PC-3 (cell line): ENCODE measurements around the gene SLC26A1. TPM values are rescaled to one million over a fixed set of nuclear protein-coding genes. Genes with fewer than 3 reads are reported as not detected.

Experiments used
- ATAC-seq: fragments of 200-7000 bp; cut with Tn5 transposase; 2 replicates; pipeline ENCODE4 v1.9.1; 2020; ENCODE audit warnings: mild to moderate bottlenecking, moderate library complexity
- BruUV-seq: library from RNA; stranded (reverse); fragments of 400-500 nt; replicated peaks from 2 replicates; lab custom pipeline; 2021; lab: Mats Ljungman, UMichigan
- CTCF ChIA-PET: fragments of 300-600 bp; sonication (Branson Sonifier 250); formaldehyde crosslinking; loops from one replicate; lab custom pipeline; 2022; ENCODE audit warnings: antibody characterized with exemption; lab: Charles Lee
- POLR2A ChIA-PET: fragments of 300-600 bp; sonication (Branson Sonifier 250); formaldehyde crosslinking; loops from one replicate; lab custom pipeline; 2022; ENCODE audit warnings: antibody characterized with exemption; ENCODE audit not compliant: unreplicated experiment; lab: Charles Lee
- DNase-seq: peaks from one replicate; pipeline ENCODE4 v3.0.0-alpha.2; 2015
- H2AFZ ChIP-seq: fragments of 300-600 bp; sonication (generic); 2 replicates; pipeline ENCODE4 v1.6.0; 2016; ENCODE audit warnings: antibody characterized with exemption, low read length
- H3F3A ChIP-seq: fragments of 300-600 bp; sonication (generic); one replicate; pipeline ENCODE4 v1.6.0; 2017; ENCODE audit warnings: antibody characterized with exemption, low read length, control low read depth, mild to moderate bottlenecking; ENCODE audit not compliant: unreplicated experiment
- H3K27ac ChIP-seq: fragments of 300-600 bp; sonication (generic); 2 replicates; pipeline ENCODE4 v1.5.1; 2016; ENCODE audit warnings: mild to moderate bottlenecking, low read length
- H3K27me3 ChIP-seq: fragments of 300-600 bp; sonication (generic); 2 replicates; pipeline ENCODE4 v1.6.1; 2016; ENCODE audit warnings: low read length, mixed read lengths
- H3K36me3 ChIP-seq: fragments of 300-600 bp; sonication (generic); 2 replicates; pipeline ENCODE4 v1.6.1; 2016; ENCODE audit warnings: low read depth, mixed run types, low read length, mixed read lengths
- H3K4me1 ChIP-seq: fragments of 300-600 bp; sonication (generic); 2 replicates; pipeline ENCODE4 v1.5.1; 2016; ENCODE audit warnings: low read length; ENCODE audit not compliant: insufficient read depth
- H3K4me2 ChIP-seq: fragments of 300-600 bp; sonication (generic); 2 replicates; pipeline ENCODE4 v1.6.0; 2016; ENCODE audit warnings: low read length
- H3K4me3 ChIP-seq: fragments of 300-600 bp; sonication (generic); 2 replicates; pipeline ENCODE4 v1.5.1; 2016; ENCODE audit warnings: mild to moderate bottlenecking, low read length, mixed read lengths
- H3K79me2 ChIP-seq: fragments of 300-600 bp; sonication (generic); 2 replicates; pipeline ENCODE4 v1.6.1; 2017; ENCODE audit warnings: low read length, mixed read lengths
- H3K9ac ChIP-seq: fragments of 300-600 bp; sonication (generic); 2 replicates; pipeline ENCODE4 v1.6.0; 2016; ENCODE audit warnings: mild to moderate bottlenecking, low read length
- H3K9me2 ChIP-seq: fragments of 300-600 bp; sonication (generic); replicated peaks from 2 replicates; pipeline ENCODE4 v1.6.1; 2016; ENCODE audit warnings: mixed run types, low read length, mixed read lengths
- H3K9me3 ChIP-seq: fragments of 300-600 bp; sonication (generic); 2 replicates; pipeline ENCODE4 v1.6.1; 2016; ENCODE audit warnings: low read length, mixed read lengths
- H4K20me1 ChIP-seq: fragments of 300-600 bp; sonication (generic); 2 replicates; pipeline ENCODE4 v1.6.1; 2016; ENCODE audit warnings: low read length, mixed read lengths
- EZH2 ChIP-seq: fragments of 300-600 bp; sonication (generic); IDR thresholded peaks from one replicate; pipeline ENCODE4 v1.6.1; 2017; ENCODE audit warnings: antibody characterized with exemption, mild to moderate bottlenecking, low read length; ENCODE audit not compliant: unreplicated experiment
- EZH2phosphoT487 ChIP-seq: fragments of 300-600 bp; sonication (generic); IDR thresholded peaks from 2 replicates; pipeline ENCODE4 v1.6.1; 2018; ENCODE audit warnings: mild to moderate bottlenecking, antibody characterized with exemption, low read length, borderline replicate concordance
- intact Hi-C: fragments of 100-400 bp; cut with micrococcal nuclease; formaldehyde crosslinking; loops from 2 replicates; pipeline ENCODE4 v1.9.0; 2023
- total RNA-seq: library from RNA; depleted of rRNA; stranded (reverse); fragments of >200 nt; gene quantifications from 2 replicates; pipeline ENCODE4 v1.2.3, GENCODE V29; 2014
- TF ChIP-seq, protein P1 (sequence below): fragments of 300-600 bp; sonication (generic); conservative IDR thresholded peaks from 2 replicates; pipeline ENCODE4 v1.5.1; 2017; ENCODE audit warnings: antibody characterized with exemption, low read depth, mild to moderate bottlenecking, low read length

The SLC26A1 gene
- total RNA-seq, 1 experiment from 2014 or later: not detected

- intact Hi-C loops: no loop called here
- H3K9ac ChIP-seq: no peak overlapping the region
- H3K79me2 ChIP-seq: no peaks in the 10 kb centered on the region
- peak overlapping the region; percentile 50; the same call in 1 of the 2 replicates for H2AFZ ChIP-seq
- ATAC-seq (peak; percentile 39), DNase-seq (no peak)
- ChIA-PET POLR2A (no interaction called here), CTCF (no interaction called here)
- no peaks in the 10 kb centered on the region for H3K9me3 ChIP-seq
- H3K36me3 ChIP-seq: no peaks in the 10 kb centered on the region
- H3F3A ChIP-seq: no peaks in the 10 kb centered on the region
- 0 out of 2 replicates have a peak overlapping the region, but pooled peaks have one; percentile 31 for H3K4me3 ChIP-seq
- peak overlapping the region; percentile 73 for H3K4me2 ChIP-seq
- H3K27ac ChIP-seq: no peak overlapping the region
- BruUV-seq: no TSS peak
- no peaks in the 10 kb centered on the region for H4K20me1 ChIP-seq
- H3K4me1 ChIP-seq: no peaks in the 10 kb centered on the region; the same call in 1 of the 2 replicates
- H3K9me2 ChIP-seq: no peaks in the 10 kb centered on the region
- TF ChIP-seq, protein P1, sequence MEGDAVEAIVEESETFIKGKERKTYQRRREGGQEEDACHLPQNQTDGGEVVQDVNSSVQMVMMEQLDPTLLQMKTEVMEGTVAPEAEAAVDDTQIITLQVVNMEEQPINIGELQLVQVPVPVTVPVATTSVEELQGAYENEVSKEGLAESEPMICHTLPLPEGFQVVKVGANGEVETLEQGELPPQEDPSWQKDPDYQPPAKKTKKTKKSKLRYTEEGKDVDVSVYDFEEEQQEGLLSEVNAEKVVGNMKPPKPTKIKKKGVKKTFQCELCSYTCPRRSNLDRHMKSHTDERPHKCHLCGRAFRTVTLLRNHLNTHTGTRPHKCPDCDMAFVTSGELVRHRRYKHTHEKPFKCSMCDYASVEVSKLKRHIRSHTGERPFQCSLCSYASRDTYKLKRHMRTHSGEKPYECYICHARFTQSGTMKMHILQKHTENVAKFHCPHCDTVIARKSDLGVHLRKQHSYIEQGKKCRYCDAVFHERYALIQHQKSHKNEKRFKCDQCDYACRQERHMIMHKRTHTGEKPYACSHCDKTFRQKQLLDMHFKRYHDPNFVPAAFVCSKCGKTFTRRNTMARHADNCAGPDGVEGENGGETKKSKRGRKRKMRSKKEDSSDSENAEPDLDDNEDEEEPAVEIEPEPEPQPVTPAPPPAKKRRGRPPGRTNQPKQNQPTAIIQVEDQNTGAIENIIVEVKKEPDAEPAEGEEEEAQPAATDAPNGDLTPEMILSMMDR: no peak
- TF ChIP-seq EZH2 (no peak), EZH2phosphoT487 (no peak)
- H3K27me3 ChIP-seq: no peaks in the 10 kb centered on the region
Measured at GRCh38 chr4:1030031-1030430, 36.8 kb upstream of the SLC26A1 start.

- Histone ChIP-seq H4K20me1 (no peaks in the 10 kb centered on the region), H2AFZ (no peak overlapping the region), H3K27ac (no peak overlapping the region), H3F3A (no peaks in the 10 kb centered on the region), H3K79me2 (no peaks in the 10 kb centered on the region), H3K9ac (no peak overlapping the region), H3K36me3 (no peaks in the 10 kb centered on the region), H3K4me2 (no peak overlapping the region), H3K9me2 (no peaks in the 10 kb centered on the region), H3K4me1 (no peaks in the 10 kb centered on the region; the same call in 1 of the 2 replicates), H3K9me3 (no peaks in the 10 kb centered on the region), H3K27me3 (no peaks in the 10 kb centered on the region), H3K4me3 (no peak overlapping the region)
- ChIA-PET CTCF (no interaction called here), POLR2A (no interaction called here)
- ATAC-seq: no peak
- BruUV-seq: no TSS peak
- DNase-seq: no peak
- TF ChIP-seq EZH2 (no peak), EZH2phosphoT487 (no peak)
- TF ChIP-seq, protein P1: no peak
- intact Hi-C loops: no loop called here
Measured at GRCh38 chr4:1029529-1029928, 36.3 kb upstream of the SLC26A1 start.

GRCh38 chr4:1028574-1029220 is 35.5 kb upstream of the SLC26A1 start:
- no TSS peak for BruUV-seq
- H4K20me1 ChIP-seq: no peaks in the 10 kb centered on the region
- TF ChIP-seq, protein P1: no peak
- TF ChIP-seq EZH2phosphoT487: no peak
- DNase-seq: no peak
- no peaks in the 10 kb centered on the region for H3K36me3 ChIP-seq
- no peak overlapping the region for H2AFZ ChIP-seq
- H3K9me3 ChIP-seq: no peaks in the 10 kb centered on the region
- no peak overlapping the region for H3K27ac ChIP-seq
- no peaks in the 10 kb centered on the region; the same call in 1 of the 2 replicates for H3K4me1 ChIP-seq
- H3K4me2 ChIP-seq: no peak overlapping the region
- ChIA-PET CTCF (no interaction called here), POLR2A (no interaction called here)
- no peaks in the 10 kb centered on the region for H3K9me2 ChIP-seq
- intact Hi-C loops: no loop called here
- H3K9ac ChIP-seq: no peak overlapping the region
- no peaks in the 10 kb centered on the region for H3K27me3 ChIP-seq
- no peaks in the 10 kb centered on the region for H3F3A ChIP-seq
- no peak for ATAC-seq
- H3K79me2 ChIP-seq: no peaks in the 10 kb centered on the region
- no peak overlapping the region for H3K4me3 ChIP-seq
